B cell (primary cell): ENCODE data around the gene CYFIP2. TPM values are rescaled to one million over a fixed set of nuclear protein-coding genes. Genes with fewer than 3 reads are reported as not detected.

Experiments
- ATAC-seq: fragments of 200-7000 bp; cut with Tn5 transposase; one replicate; pipeline ENCODE4 v1.10.0; 2021; ENCODE audit warnings: low read depth, mild to moderate bottlenecking, moderate number of reproducible peaks, moderate library complexity
- CTCF ChIA-PET: fragments of 350-600 bp; sonication (Branson Sonifier 250); formaldehyde crosslinking; loops from one replicate; lab custom pipeline; 2021; ENCODE audit warnings: antibody characterized with exemption, inconsistent platforms; lab: Charles Lee
- POLR2A ChIA-PET: fragments of 350-600 bp; sonication (Branson Sonifier 250); formaldehyde crosslinking; loops from one replicate; lab custom pipeline; 2021; ENCODE audit warnings: antibody characterized with exemption; lab: Charles Lee
- DNase-seq: peaks from one replicate; pipeline ENCODE4 v3.0.0; 2013
- H2AFZ ChIP-seq: 2 replicates; pipeline ENCODE4 v1.6.1; 2012; ENCODE audit warnings: mild to moderate bottlenecking, low read depth, low read length; ENCODE audit not compliant: insufficient read depth, poor library complexity, severe bottlenecking
- H3K27ac ChIP-seq, 2 donors: 1 replicate in 1 of 2; 2 replicates in 1 of 2; pipeline ENCODE4 v1.5.1; 2012 to 2013; ENCODE audit warnings: low read length in 2 of 2, mild to moderate bottlenecking in 2 of 2, moderate library complexity in 1 of 2
- H3K27me3 ChIP-seq, 4 experiments: fragments of 200-600 bp in 1 of 4; sonication (generic) in 1 of 4; replicated peaks in 1 of 4; 1 replicate in 2 of 4; 2 replicates in 2 of 4; pipeline versions ENCODE4 v1.6.1 to v1.7.0; 2013 to 2016; ENCODE audit warnings: low read length in 3 of 4, mild to moderate bottlenecking in 2 of 4, mixed read lengths in 1 of 4, moderate library complexity in 1 of 4; ENCODE audit not compliant: insufficient read depth in 4 of 4, control insufficient read depth in 3 of 4; ENCODE audit errors: control extremely low read depth in 1 of 4
- H3K36me3 ChIP-seq, 2 experiments: replicated peaks in 1 of 2; 1 replicate in 1 of 2; 2 replicates in 1 of 2; pipeline versions ENCODE4 v1.6.1 to v1.7.1; 2013; ENCODE audit warnings: low read length in 1 of 2; ENCODE audit not compliant: insufficient read depth in 2 of 2, control insufficient read depth in 1 of 2; ENCODE audit errors: control extremely low read depth in 1 of 2, extremely low read depth in 1 of 2
- H3K4me1 ChIP-seq, 2 donors: fragments of 200-600 bp in 1 of 2; sonication (generic) in 1 of 2; 1 replicate in 1 of 2; 2 replicates in 1 of 2; pipeline versions ENCODE4 v1.5.1 to v1.6.1; 2013 to 2017; ENCODE audit warnings: low read length in 2 of 2; ENCODE audit not compliant: control insufficient read depth in 2 of 2, insufficient read depth in 2 of 2
- H3K4me2 ChIP-seq: replicated peaks from 2 replicates; pipeline ENCODE3; 2012; ENCODE audit warnings: mild to moderate bottlenecking, low read depth, low read length; ENCODE audit not compliant: poor library complexity, severe bottlenecking
- H3K4me3 ChIP-seq, 5 experiments: fragments of 200-600 bp in 1 of 5; sonication (generic) in 1 of 5; 1 replicate in 3 of 5; 2 replicates in 2 of 5; pipeline versions ENCODE4 v1.5.1 to v1.7.0; 2011 to 2016; ENCODE audit warnings: low read length in 4 of 5, mild to moderate bottlenecking in 4 of 5, low read depth in 2 of 5, control low read depth in 1 of 5, moderate library complexity in 1 of 5; ENCODE audit not compliant: insufficient read depth in 1 of 5; ENCODE audit errors: control extremely low read depth in 1 of 5, extremely low read depth in 1 of 5
- H3K79me2 ChIP-seq: fragments of 200-600 bp; sonication (generic); one replicate; pipeline ENCODE4 v1.6.0; 2016; ENCODE audit warnings: low read length; ENCODE audit not compliant: control insufficient read depth, insufficient read depth
- H3K9ac ChIP-seq: fragments of 200-600 bp; sonication (generic); 2 replicates; pipeline ENCODE4 v1.6.1; 2017; ENCODE audit warnings: mild to moderate bottlenecking, low read length, moderate library complexity
- H3K9me3 ChIP-seq, 3 donors: one replicate each; pipeline versions ENCODE4 v1.6.1 to v1.7.1; 2013; ENCODE audit warnings: low read length in 2 of 3; ENCODE audit not compliant: control insufficient read depth in 2 of 3, insufficient read depth in 1 of 3; ENCODE audit errors: control extremely low read depth in 1 of 3
- H4K20me1 ChIP-seq: 2 replicates; pipeline ENCODE4 v1.6.0; 2012; ENCODE audit warnings: mild to moderate bottlenecking, low read length; ENCODE audit not compliant: insufficient read depth, control insufficient read depth, poor library complexity, severe bottlenecking
- H3K27ac Mint-ChIP-seq: one replicate; pipeline ENCODE4 v1.8.0; 2021; ENCODE audit warnings: mixed read lengths
- H3K27me3 Mint-ChIP-seq: one replicate; pipeline ENCODE4 v1.8.0; 2021; ENCODE audit warnings: mixed read lengths
- H3K4me1 Mint-ChIP-seq: one replicate; pipeline ENCODE4 v1.8.0; 2021; ENCODE audit warnings: mixed read lengths
- H3K4me3 Mint-ChIP-seq: one replicate; pipeline ENCODE4 v1.8.0; 2021; ENCODE audit warnings: mixed read lengths
- H3K9me3 Mint-ChIP-seq: one replicate; pipeline ENCODE4 v1.8.0; 2022; ENCODE audit warnings: mixed read lengths; ENCODE audit not compliant: insufficient read depth
- CTCF ChIP-seq: fragments of 200-600 bp; IDR thresholded peaks from one replicate; pipeline ENCODE4 v1.8.0; 2022; ENCODE audit warnings: antibody characterized with exemption, mild to moderate bottlenecking
- EZH2 ChIP-seq: IDR thresholded peaks from 2 replicates; pipeline ENCODE4 v1.6.1; 2012; ENCODE audit warnings: borderline replicate concordance, low read depth, mild to moderate bottlenecking, moderate library complexity, low read length; ENCODE audit not compliant: insufficient read depth, poor library complexity, severe bottlenecking
- whole genome bisulfite sequencing: methylation state at CpG from one replicate; pipeline ENCODE4 v1.1.5; 2013; ENCODE audit warnings: missing lambda C conversion rate; ENCODE audit not compliant: insufficient coverage; 5-methylcytosine and 5-hydroxymethylcytosine counted together
- intact Hi-C: fragments of 100-400 bp; cut with micrococcal nuclease; formaldehyde crosslinking; loops from one replicate; pipeline ENCODE4 v1.10.0; 2022
- polyA plus RNA-seq: library from polyadenylated mRNA; depleted of rRNA; stranded (reverse); fragments of >200 nt; gene quantifications from 2 replicates; pipeline ENCODE4 v1.2.3, GENCODE V29; 2012
- total RNA-seq, 2 donors: library from RNA; stranded (reverse); fragments of 120-200 nt in 1 of 2; gene quantifications; 1 replicate in 1 of 2; 2 replicates in 1 of 2; pipeline versions ENCODE4 v1.2.3 to v1.2.4, GENCODE V29; 2013 to 2022

The CYFIP2 gene
- total and polyA plus RNA-seq, 2 donors (not counting 1 experiment from before 2014, with no cell fraction given), result 231 to 663 TPM

GRCh38 chr5:157354800-157355199 lies 88.9 kb downstream of the CYFIP2 start:
- ChIA-PET POLR2A (no interaction called here), CTCF (interaction anchor here (1.6 to 6.4 kb wide), 4 partner anchors 11 to 364 kb away, joined by 4 to 44 read pairs (median 8); a partner anchor contains a TSS)

GRCh38 chr5:157356576-157356975 lies 90.7 kb downstream of the CYFIP2 start:
- Histone ChIP-seq H4K20me1 (peaks cover 43% of the 10 kb centered on the region), H3K36me3 (peaks cover 11 to 90% of the 10 kb centered on the region in 2 experiments), H3K9ac (no peak overlapping the region), H3K9me3 (no peaks in the 10 kb centered on the region), H3K4me2 (no peak overlapping the region), H3K27ac (no peak overlapping the region), H3K27me3 (no peaks in the 10 kb centered on the region), H3K4me3 (no peak overlapping the region), H3K79me2 (peaks cover 49% of the 10 kb centered on the region), H2AFZ (no peak overlapping the region), H3K4me1 (no peaks in the 10 kb centered on the region)
- ATAC-seq (no peak), DNase-seq (no peak)
- WGBS, result 88% methylated on average over 2 of the region's 3 CpGs
- Mint-ChIP-seq H3K9me3 (no peaks in the 10 kb centered on the region), H3K4me1 (no peaks in the 10 kb centered on the region), H3K4me3 (no peak overlapping the region), H3K27me3 (no peaks in the 10 kb centered on the region), H3K27ac (no peak overlapping the region)
- POLR2A ChIA-PET, result no interaction called here
- TF ChIP-seq EZH2 (no peak), CTCF (no peak)
- CTCF ChIA-PET, result interaction anchor here (0.8 to 6.4 kb wide), 4 partner anchors 13 to 387 kb away, joined by 3 to 44 read pairs (median 6); partner anchors contain the start of gene LSM11
- intact Hi-C loops, result no loop called here

More at GRCh38 chr5:157354800-157355199, 88.9 kb downstream of the CYFIP2 start:
- no peaks in the 10 kb centered on the region for H3K27me3 Mint-ChIP-seq
- peaks cover 3 to 81% of the 10 kb centered on the region in 2 experiments for H3K36me3 ChIP-seq
- no peaks in the 10 kb centered on the region for H3K4me1 ChIP-seq
- H2AFZ ChIP-seq, result no peak overlapping the region
- H3K27me3 ChIP-seq, result no peaks in the 10 kb centered on the region
- no peak overlapping the region for H3K27ac Mint-ChIP-seq
- TF ChIP-seq EZH2 (no peak), CTCF (no peak)
- H3K9ac ChIP-seq, result no peak overlapping the region
- ATAC-seq (no peak), DNase-seq (no peak)
- H4K20me1 ChIP-seq, result peaks cover 38% of the 10 kb centered on the region
- H3K9me3 Mint-ChIP-seq, result no peaks in the 10 kb centered on the region
- no peaks in the 10 kb centered on the region for H3K9me3 ChIP-seq
- peaks cover 38% of the 10 kb centered on the region for H3K79me2 ChIP-seq
- WGBS, result 71% methylated on average over 2 of the region's 5 CpGs
- no peak overlapping the region for H3K4me3 Mint-ChIP-seq
- peaks cover 9% of the 10 kb centered on the region for H3K4me1 Mint-ChIP-seq
- H3K4me2 ChIP-seq, result no peak overlapping the region
- intact Hi-C loops, result no loop called here
- no peak overlapping the region for H3K27ac ChIP-seq
- H3K4me3 ChIP-seq, result no peak overlapping the region
